ENCODE data around the gene CDH23. TPM values are rescaled to one million over a fixed set of nuclear protein-coding genes. Genes with fewer than 3 reads are reported as not detected.

Gene CDH23
- total RNA-seq, 1 donor from 2014 or later = 4.5 TPM

- H3K9me3 ChIP-seq (replicated peaks) = no peaks in the 10 kb centered on the region
- intact Hi-C loops (cut with micrococcal nuclease) = no loop called here
- TF ChIP-seq, protein P1, sequence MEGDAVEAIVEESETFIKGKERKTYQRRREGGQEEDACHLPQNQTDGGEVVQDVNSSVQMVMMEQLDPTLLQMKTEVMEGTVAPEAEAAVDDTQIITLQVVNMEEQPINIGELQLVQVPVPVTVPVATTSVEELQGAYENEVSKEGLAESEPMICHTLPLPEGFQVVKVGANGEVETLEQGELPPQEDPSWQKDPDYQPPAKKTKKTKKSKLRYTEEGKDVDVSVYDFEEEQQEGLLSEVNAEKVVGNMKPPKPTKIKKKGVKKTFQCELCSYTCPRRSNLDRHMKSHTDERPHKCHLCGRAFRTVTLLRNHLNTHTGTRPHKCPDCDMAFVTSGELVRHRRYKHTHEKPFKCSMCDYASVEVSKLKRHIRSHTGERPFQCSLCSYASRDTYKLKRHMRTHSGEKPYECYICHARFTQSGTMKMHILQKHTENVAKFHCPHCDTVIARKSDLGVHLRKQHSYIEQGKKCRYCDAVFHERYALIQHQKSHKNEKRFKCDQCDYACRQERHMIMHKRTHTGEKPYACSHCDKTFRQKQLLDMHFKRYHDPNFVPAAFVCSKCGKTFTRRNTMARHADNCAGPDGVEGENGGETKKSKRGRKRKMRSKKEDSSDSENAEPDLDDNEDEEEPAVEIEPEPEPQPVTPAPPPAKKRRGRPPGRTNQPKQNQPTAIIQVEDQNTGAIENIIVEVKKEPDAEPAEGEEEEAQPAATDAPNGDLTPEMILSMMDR (IDR thresholded peaks at IDR 0.05; ENCODE audit: borderline replicate concordance) = no peak
- no peak for DNase-seq
- no peak overlapping the region for H3K27ac ChIP-seq (replicated peaks)
- no peaks in the 10 kb centered on the region for H3K4me1 ChIP-seq
- no peak overlapping the region for H3K4me3 ChIP-seq
- peaks cover 42% of the 10 kb centered on the region for H3K27me3 ChIP-seq (ENCODE audit: low read depth)
- no peaks in the 10 kb centered on the region for H3K36me3 ChIP-seq
These were observed 27.1 kb upstream of the CDH23 start for GRCh38 chr10:71369602-71370001.

GRCh38 chr10:71370031-71370430 is 26.7 kb upstream of the CDH23 start:
- Histone ChIP-seq H3K36me3 (no peaks in the 10 kb centered on the region), H3K4me3 (no peak overlapping the region), H3K9me3 (replicated peaks) (no peaks in the 10 kb centered on the region), H3K27me3 (ENCODE audit: low read depth) (peaks cover 42% of the 10 kb centered on the region), H3K27ac (replicated peaks) (no peak overlapping the region), H3K4me1 (no peaks in the 10 kb centered on the region)
- no peak for DNase-seq
- TF ChIP-seq, protein P1 (IDR thresholded peaks at IDR 0.05; ENCODE audit: borderline replicate concordance) = no peak
- intact Hi-C loops (cut with micrococcal nuclease) = no loop called here

DNA sequence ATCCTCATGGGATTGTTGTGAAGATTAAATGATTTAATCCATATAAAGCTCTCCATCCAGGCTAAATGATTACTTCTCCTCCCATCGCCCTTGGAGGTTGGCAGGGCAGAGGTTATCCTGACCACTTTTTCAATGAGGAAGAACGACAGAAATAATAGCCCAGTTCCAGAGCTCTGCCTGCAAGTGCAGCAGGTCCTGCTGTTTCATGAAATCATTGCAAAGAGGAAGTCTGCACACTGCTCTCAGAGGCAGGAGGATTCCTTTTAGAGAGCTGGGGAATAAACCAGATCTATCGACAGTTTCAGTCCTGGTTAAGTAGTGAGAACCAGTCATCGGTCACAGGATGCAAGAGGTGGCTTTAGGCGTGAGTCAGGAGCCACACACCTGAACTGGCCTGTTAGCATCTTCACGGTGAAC is 25.0 kb upstream of the CDH23 start:
- Histone ChIP-seq H3K4me1 (peaks cover 4% of the 10 kb centered on the region), H3K36me3 (no peaks in the 10 kb centered on the region), H3K27ac (replicated peaks) (peak overlapping the region; percentile 40), H3K9me3 (replicated peaks) (no peaks in the 10 kb centered on the region), H3K27me3 (ENCODE audit: low read depth) (peaks cover 42% of the 10 kb centered on the region), H3K4me3 (no peak overlapping the region)
- DNase-seq = no peak
- intact Hi-C loops (cut with micrococcal nuclease) = no loop called here
- TF ChIP-seq, protein P1 (IDR thresholded peaks at IDR 0.05; ENCODE audit: borderline replicate concordance) = no peak

GRCh38 chr10:71372882-71373495 is 23.7 kb upstream of the CDH23 start:
- intact Hi-C loops (cut with micrococcal nuclease) = no loop called here
- Histone ChIP-seq H3K27ac (replicated peaks) (peak overlapping the region; percentile 40), H3K4me3 (no peak overlapping the region), H3K9me3 (replicated peaks) (no peaks in the 10 kb centered on the region), H3K36me3 (no peaks in the 10 kb centered on the region), H3K27me3 (ENCODE audit: low read depth) (peaks cover 42% of the 10 kb centered on the region), H3K4me1 (peaks cover 13% of the 10 kb centered on the region)
- TF ChIP-seq, protein P1 (IDR thresholded peaks at IDR 0.05; ENCODE audit: borderline replicate concordance) = no peak
- no peak for DNase-seq

GRCh38 chr10:71374481-71375233 is 22.1 kb upstream of the CDH23 start:
- H3K27ac ChIP-seq (replicated peaks) = no peak overlapping the region
- DNase-seq = no peak
- H3K4me3 ChIP-seq = no peak overlapping the region
- peaks cover 36% of the 10 kb centered on the region for H3K27me3 ChIP-seq (ENCODE audit: low read depth)
- intact Hi-C loops (cut with micrococcal nuclease) = no loop called here
- no peaks in the 10 kb centered on the region for H3K36me3 ChIP-seq
- peaks cover 13% of the 10 kb centered on the region for H3K4me1 ChIP-seq
- H3K9me3 ChIP-seq (replicated peaks) = no peaks in the 10 kb centered on the region
- TF ChIP-seq, protein P1 (IDR thresholded peaks at IDR 0.05; ENCODE audit: borderline replicate concordance) = no peak
